Bronchus fibroblast of lung (primary cell): ENCODE results near the gene LDLRAD4. TPM values are rescaled to one million over a fixed set of nuclear protein-coding genes. Genes with fewer than 3 reads are reported as not detected.

ENCODE experiments used
- total RNA-seq: library from RNA; depleted of rRNA; stranded (reverse); fragments of >200 nt; gene quantifications from 2 replicates; pipeline ENCODE4 v1.2.3, GENCODE V29; 2015

Gene LDLRAD4
- total RNA-seq, result not detected in 2 replicates

DNA sequence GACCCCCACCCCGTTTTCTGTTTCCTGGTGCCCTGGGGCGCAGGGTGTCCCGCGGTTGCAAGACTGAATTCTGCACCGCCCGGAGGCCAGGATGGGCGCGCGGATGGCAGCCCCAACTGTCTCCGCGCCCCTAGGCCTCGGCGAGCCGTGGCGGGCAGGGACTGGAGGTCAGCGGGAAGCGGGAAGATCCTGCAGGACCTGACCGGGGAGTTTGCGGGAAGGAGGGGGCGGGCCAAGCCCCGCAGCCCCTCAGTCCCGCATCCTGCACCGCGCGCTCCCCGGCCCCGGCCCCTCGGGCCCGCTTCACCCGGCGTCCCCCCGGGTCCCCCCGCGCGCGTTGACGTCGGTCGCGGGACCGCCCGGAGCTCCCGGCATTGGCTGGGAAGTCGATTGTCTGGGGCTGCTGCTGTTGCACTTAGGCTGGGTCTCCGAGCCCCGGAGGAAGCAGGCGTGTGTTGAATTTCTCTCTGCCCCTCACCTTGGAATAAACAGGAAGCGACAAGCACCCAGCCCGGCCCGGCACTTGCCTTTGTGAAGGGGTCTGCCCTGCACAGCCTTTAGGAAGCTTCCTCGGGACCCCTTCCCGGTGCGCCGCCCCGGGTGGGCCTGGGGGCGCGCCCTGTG, at the start of gene LDLRAD4:
Gene LDLRAD4, plus strand, starts transcription at position 393 of the 624 bp plus-strand sequence.

Other genes starting within 250 kb of the LDLRAD4 start
- gene CEP192, start 227.4 kb upstream of the LDLRAD4 start, total RNA-seq, result 20.7 and 20.8 TPM in 2 replicates